A673 (cell line): ENCODE results near the gene DSE.

Source experiments
- CTCF ChIP-seq: fragments of 300-800, 200-600 bp; sonication (generic); conservative IDR thresholded peaks from 2 replicates; pipeline ENCODE4 v1.5.1; 2017; ENCODE audit warnings: low read depth, mild to moderate bottlenecking, antibody characterized with exemption, low read length, moderate library complexity, mixed read lengths
- EZH2 ChIP-seq: fragments of 200-600 bp; sonication (generic); IDR thresholded peaks from 2 replicates; pipeline ENCODE4 v1.6.1; 2017; ENCODE audit warnings: borderline replicate concordance, low read depth, mild to moderate bottlenecking, mixed read lengths, antibody characterized with exemption, low read length; ENCODE audit not compliant: poor library complexity, severe bottlenecking

- TF ChIP-seq CTCF (no peak), EZH2 (no peak)
Observed at GRCh38 chr6:116362276-116362675, 8.5 kb upstream of the DSE start.
